Sigmoid colon (tissue), 4 donors: Measurements from ENCODE around the gene CCDC177.

ENCODE experiments used
- POLR2AphosphoS5 ChIP-seq, 4 donors: sonication (generic); formaldehyde crosslinking; IDR thresholded peaks; one replicate each; pipeline ENCODE4 v1.6.1; 2017; ENCODE audit warnings: antibody characterized with exemption in 4 of 4
- TF ChIP-seq, protein P1 (sequence below), 4 experiments: fragments of 450-650 bp in 3 of 4; fragments of 200-600 bp in 1 of 4; IDR thresholded peaks; one replicate each; pipeline ENCODE4 v1.5.1; 2016 to 2019; ENCODE audit warnings: antibody characterized with exemption in 4 of 4, mild to moderate bottlenecking in 3 of 4, moderate library complexity in 2 of 4

DNA sequence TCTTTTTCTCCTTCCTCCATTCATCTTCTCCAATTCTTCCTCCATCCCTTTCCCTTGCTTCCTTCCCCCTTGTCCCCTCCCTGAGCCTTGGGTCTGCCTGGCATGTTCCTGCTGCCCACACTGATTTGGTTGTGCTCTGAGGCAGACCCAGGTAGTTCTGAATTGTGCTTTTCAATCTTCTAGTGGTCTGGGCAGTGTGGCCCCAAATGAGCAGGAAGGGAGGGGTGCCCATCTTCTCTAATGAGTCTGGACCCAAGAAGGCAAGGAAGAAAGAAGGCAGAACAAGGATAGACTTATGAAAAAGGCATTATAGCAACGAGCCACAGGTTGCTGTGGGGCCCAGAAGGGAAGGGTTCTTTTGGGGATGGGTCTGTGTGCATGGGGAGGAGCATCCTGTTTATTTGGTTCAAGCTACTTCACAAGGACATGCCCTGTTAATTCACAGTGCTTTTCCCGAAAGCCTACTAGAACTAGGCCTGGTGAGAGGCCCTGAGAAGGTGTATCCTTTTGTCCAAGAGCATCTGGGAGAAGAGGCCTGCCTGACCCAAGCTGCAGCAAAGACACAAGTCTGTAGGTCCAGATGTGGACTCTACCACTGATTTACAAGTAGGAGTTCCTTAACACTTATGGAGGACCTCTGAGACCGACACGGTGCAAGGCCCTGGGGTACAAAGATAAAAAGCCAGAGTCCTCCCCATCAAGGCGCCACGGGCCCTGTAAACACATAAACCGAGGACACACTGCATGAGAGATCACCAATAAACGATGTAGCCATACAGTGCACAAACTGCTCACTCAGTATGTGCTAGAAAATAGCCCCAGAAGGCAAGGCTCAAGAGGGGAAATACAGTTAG lies 35.6 kb upstream of the CCDC177 start:
- TF ChIP-seq, protein P1, sequence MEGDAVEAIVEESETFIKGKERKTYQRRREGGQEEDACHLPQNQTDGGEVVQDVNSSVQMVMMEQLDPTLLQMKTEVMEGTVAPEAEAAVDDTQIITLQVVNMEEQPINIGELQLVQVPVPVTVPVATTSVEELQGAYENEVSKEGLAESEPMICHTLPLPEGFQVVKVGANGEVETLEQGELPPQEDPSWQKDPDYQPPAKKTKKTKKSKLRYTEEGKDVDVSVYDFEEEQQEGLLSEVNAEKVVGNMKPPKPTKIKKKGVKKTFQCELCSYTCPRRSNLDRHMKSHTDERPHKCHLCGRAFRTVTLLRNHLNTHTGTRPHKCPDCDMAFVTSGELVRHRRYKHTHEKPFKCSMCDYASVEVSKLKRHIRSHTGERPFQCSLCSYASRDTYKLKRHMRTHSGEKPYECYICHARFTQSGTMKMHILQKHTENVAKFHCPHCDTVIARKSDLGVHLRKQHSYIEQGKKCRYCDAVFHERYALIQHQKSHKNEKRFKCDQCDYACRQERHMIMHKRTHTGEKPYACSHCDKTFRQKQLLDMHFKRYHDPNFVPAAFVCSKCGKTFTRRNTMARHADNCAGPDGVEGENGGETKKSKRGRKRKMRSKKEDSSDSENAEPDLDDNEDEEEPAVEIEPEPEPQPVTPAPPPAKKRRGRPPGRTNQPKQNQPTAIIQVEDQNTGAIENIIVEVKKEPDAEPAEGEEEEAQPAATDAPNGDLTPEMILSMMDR (IDR thresholded peaks at IDR 0.05): no peak
- TF ChIP-seq POLR2AphosphoS5 (IDR thresholded peaks at IDR 0.05): no peak
